ENCODE results near the gene FMNL2.

Gene FMNL2

DNA sequence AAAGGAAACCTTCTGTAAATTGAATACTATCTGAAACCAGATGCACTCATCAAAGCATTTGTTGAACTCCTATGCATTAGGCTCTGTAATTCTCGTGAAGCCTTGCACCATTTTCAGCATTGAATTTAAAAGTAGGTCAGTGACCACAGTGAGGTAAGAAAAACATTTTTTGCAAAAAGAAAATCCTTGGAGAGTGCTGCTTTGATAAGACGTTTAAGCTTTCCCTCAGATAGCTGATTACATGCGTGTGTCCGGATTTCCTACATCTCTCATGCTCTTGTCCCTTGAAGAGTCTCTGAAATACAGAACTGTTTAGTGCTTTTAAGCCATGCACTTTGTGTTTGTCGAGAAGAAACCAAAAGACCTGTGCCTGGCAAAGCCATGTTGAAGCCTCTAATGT, 113.6 kb downstream of the FMNL2 start:
- H3K23ac ChIP-seq (ENCODE audit: low read depth, low read length, poor library complexity), result no peak overlapping the region
- H3K4ac ChIP-seq (ENCODE audit: low read length), result no peak overlapping the region
- no CpG with 5 or more reads among the region's 5 CpGs for WGBS, 2 donors (ENCODE audit: extremely low coverage in 2 of 2, insufficient read length in 2 of 2, insufficient replicate concordance in 1 of 2)
- H2BK15ac ChIP-seq (ENCODE audit: low read length), result no peak overlapping the region
- no peak overlapping the region for H3K27ac ChIP-seq (replicated peaks; ENCODE audit: low read length)
- H3K4me2 ChIP-seq (ENCODE audit: insufficient read depth, low read length, poor library complexity, severe bottlenecking), result no peak overlapping the region
- no peak overlapping the region for H3K18ac ChIP-seq (ENCODE audit: low read length)
- H3K4me1 ChIP-seq (ENCODE audit: control insufficient read depth in 2 of 2, insufficient read depth in 1 of 2, low read depth in 1 of 2, low read length in 2 of 2), result peaks cover 12 to 36% of the 10 kb centered on the region in 2 donors
- no peak overlapping the region for H2AFZ ChIP-seq (ENCODE audit: low read length)
- H3K9me3 ChIP-seq (replicated peaks in 1 of 2; ENCODE audit: control insufficient read depth in 2 of 2, insufficient read depth in 1 of 2, low read depth in 1 of 2, low read length in 2 of 2), result no peaks in the 10 kb centered on the region
- H2BK12ac ChIP-seq (ENCODE audit: low read length), result no peak overlapping the region
- H2BK120ac ChIP-seq (ENCODE audit: low read depth, low read length), result no peak overlapping the region
- H2AK5ac ChIP-seq (ENCODE audit: low read depth, low read length), result no peak overlapping the region
- H3K79me1 ChIP-seq (ENCODE audit: low read depth, low read length), result no peaks in the 10 kb centered on the region
- H4K91ac ChIP-seq (ENCODE audit: low read depth, low read length, poor library complexity), result no peak overlapping the region
- H3K9ac ChIP-seq (ENCODE audit: low read depth, low read length, poor library complexity), result no peak overlapping the region
- no peak overlapping the region for H2BK5ac ChIP-seq (ENCODE audit: low read length)
- H3K14ac ChIP-seq (ENCODE audit: low read length), result no peak overlapping the region
- H4K8ac ChIP-seq (ENCODE audit: low read depth, low read length), result no peak overlapping the region
- no peaks in the 10 kb centered on the region for H3K27me3 ChIP-seq (ENCODE audit: control insufficient read depth in 3 of 3, insufficient read depth in 3 of 3, low read depth in 1 of 3, low read length in 3 of 3)
- peaks cover 0 to 3% of the 10 kb centered on the region in 2 donors for H3K36me3 ChIP-seq (replicated peaks in 1 of 2; ENCODE audit: control insufficient read depth in 2 of 2, insufficient read depth in 2 of 2, low read length in 2 of 2)
- no peak overlapping the region for H3K4me3 ChIP-seq (ENCODE audit: low read length in 2 of 2)
- no peak for DNase-seq (ENCODE audit: low spot score)

DNA sequence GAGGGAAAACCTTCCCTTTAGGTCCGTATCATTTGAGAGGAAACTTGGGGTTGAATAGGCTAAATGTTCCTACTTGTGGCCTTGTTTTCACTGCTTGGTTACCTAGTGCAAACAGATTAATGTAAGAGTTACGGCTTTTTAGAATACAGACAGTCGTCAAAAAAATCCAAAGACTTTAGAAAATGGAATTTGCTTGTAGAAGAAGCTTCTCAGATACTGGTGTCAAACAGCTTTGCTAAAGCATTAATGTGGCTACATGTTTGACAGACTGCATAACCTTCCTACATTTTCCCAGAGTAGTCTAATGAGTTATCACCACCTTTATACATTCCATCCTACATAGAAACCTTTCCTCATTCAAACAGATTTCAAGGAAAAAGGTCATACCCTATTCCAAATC, 114.6 kb downstream of the FMNL2 start:
- no peak overlapping the region for H2BK5ac ChIP-seq (ENCODE audit: low read length)
- no peaks in the 10 kb centered on the region for H3K79me1 ChIP-seq (ENCODE audit: low read depth, low read length)
- peaks cover 15 to 40% of the 10 kb centered on the region in 2 donors for H3K4me1 ChIP-seq (ENCODE audit: control insufficient read depth in 2 of 2, insufficient read depth in 1 of 2, low read depth in 1 of 2, low read length in 2 of 2)
- no peak overlapping the region for H3K4ac ChIP-seq (ENCODE audit: low read length)
- H3K27me3 ChIP-seq (ENCODE audit: control insufficient read depth in 3 of 3, insufficient read depth in 3 of 3, low read depth in 1 of 3, low read length in 3 of 3), result no peaks in the 10 kb centered on the region
- H3K9me3 ChIP-seq (replicated peaks in 1 of 2; ENCODE audit: control insufficient read depth in 2 of 2, insufficient read depth in 1 of 2, low read depth in 1 of 2, low read length in 2 of 2), result no peaks in the 10 kb centered on the region
- H4K8ac ChIP-seq (ENCODE audit: low read depth, low read length), result no peak overlapping the region
- no peak overlapping the region for H3K14ac ChIP-seq (ENCODE audit: low read length)
- H2BK15ac ChIP-seq (ENCODE audit: low read length), result no peak overlapping the region
- no peak overlapping the region for H2AFZ ChIP-seq (ENCODE audit: low read length)
- DNase-seq (ENCODE audit: low spot score), result no peak
- no peak overlapping the region for H3K23ac ChIP-seq (ENCODE audit: low read depth, low read length, poor library complexity)
- no peak overlapping the region for H2AK5ac ChIP-seq (ENCODE audit: low read depth, low read length)
- H3K4me3 ChIP-seq (ENCODE audit: low read length in 2 of 2), result no peak overlapping the region
- no peak overlapping the region for H3K4me2 ChIP-seq (ENCODE audit: insufficient read depth, low read length, poor library complexity, severe bottlenecking)
- H3K18ac ChIP-seq (ENCODE audit: low read length), result no peak overlapping the region
- H2BK120ac ChIP-seq (ENCODE audit: low read depth, low read length), result no peak overlapping the region
- no peak overlapping the region for H4K91ac ChIP-seq (ENCODE audit: low read depth, low read length, poor library complexity)
- H3K9ac ChIP-seq (ENCODE audit: low read depth, low read length, poor library complexity), result no peak overlapping the region
- no peak overlapping the region for H3K27ac ChIP-seq (replicated peaks; ENCODE audit: low read length)
- H2BK12ac ChIP-seq (ENCODE audit: low read length), result no peak overlapping the region
- H3K36me3 ChIP-seq (replicated peaks in 1 of 2; ENCODE audit: control insufficient read depth in 2 of 2, insufficient read depth in 2 of 2, low read length in 2 of 2), result peaks cover 0 to 3% of the 10 kb centered on the region in 2 donors
- WGBS, 2 donors (ENCODE audit: extremely low coverage in 2 of 2, insufficient read length in 2 of 2, insufficient replicate concordance in 1 of 2), result no CpG with 5 or more reads among the region's 3 CpGs

DNA sequence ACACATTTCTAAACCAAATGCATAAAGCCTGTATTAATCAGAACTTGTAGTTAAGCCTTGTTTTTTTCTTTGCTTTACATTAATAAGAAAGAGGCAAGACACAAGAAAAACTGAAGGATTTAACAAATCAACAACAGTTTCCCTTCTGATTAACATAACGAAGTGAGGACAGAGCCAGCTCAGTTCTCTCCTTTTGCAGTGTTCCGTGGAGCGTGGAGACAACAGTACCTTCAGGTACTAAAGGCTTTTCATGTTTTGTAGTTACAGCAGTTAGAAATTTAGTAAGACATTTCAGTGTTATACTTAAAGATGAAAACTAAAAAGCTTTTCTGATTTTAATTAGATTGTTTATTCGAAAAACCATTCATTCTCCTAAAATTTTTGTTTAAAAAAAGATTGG, 115.2 kb downstream of the FMNL2 start:
- H3K27me3 ChIP-seq (ENCODE audit: control insufficient read depth in 3 of 3, insufficient read depth in 3 of 3, low read depth in 1 of 3, low read length in 3 of 3), result no peaks in the 10 kb centered on the region
- H3K4me1 ChIP-seq (ENCODE audit: control insufficient read depth in 2 of 2, insufficient read depth in 1 of 2, low read depth in 1 of 2, low read length in 2 of 2), result peaks cover 19 to 45% of the 10 kb centered on the region in 2 donors
- no peak overlapping the region for H3K4me2 ChIP-seq (ENCODE audit: insufficient read depth, low read length, poor library complexity, severe bottlenecking)
- H3K4ac ChIP-seq (ENCODE audit: low read length), result no peak overlapping the region
- H2AFZ ChIP-seq (ENCODE audit: low read length), result no peak overlapping the region
- H2BK12ac ChIP-seq (ENCODE audit: low read length), result no peak overlapping the region
- no peak overlapping the region for H3K18ac ChIP-seq (ENCODE audit: low read length)
- H3K4me3 ChIP-seq (ENCODE audit: low read length in 2 of 2), result no peak overlapping the region
- H2BK15ac ChIP-seq (ENCODE audit: low read length), result no peak overlapping the region
- no peak overlapping the region for H2BK120ac ChIP-seq (ENCODE audit: low read depth, low read length)
- no peaks in the 10 kb centered on the region for H3K79me1 ChIP-seq (ENCODE audit: low read depth, low read length)
- WGBS, 2 donors (ENCODE audit: extremely low coverage in 2 of 2, insufficient read length in 2 of 2, insufficient replicate concordance in 1 of 2), result no CpG with 5 or more reads among the region's 4 CpGs
- no peak overlapping the region for H2BK5ac ChIP-seq (ENCODE audit: low read length)
- no peak overlapping the region for H3K23ac ChIP-seq (ENCODE audit: low read depth, low read length, poor library complexity)
- no peak overlapping the region for H3K27ac ChIP-seq (replicated peaks; ENCODE audit: low read length)
- no peak for DNase-seq (ENCODE audit: low spot score)
- no peak overlapping the region for H2AK5ac ChIP-seq (ENCODE audit: low read depth, low read length)
- H4K91ac ChIP-seq (ENCODE audit: low read depth, low read length, poor library complexity), result no peak overlapping the region
- H4K8ac ChIP-seq (ENCODE audit: low read depth, low read length), result no peak overlapping the region
- no peak overlapping the region for H3K9ac ChIP-seq (ENCODE audit: low read depth, low read length, poor library complexity)
- H3K36me3 ChIP-seq (replicated peaks in 1 of 2; ENCODE audit: control insufficient read depth in 2 of 2, insufficient read depth in 2 of 2, low read length in 2 of 2), result peaks cover 0 to 3% of the 10 kb centered on the region in 2 donors
- no peaks in the 10 kb centered on the region for H3K9me3 ChIP-seq (replicated peaks in 1 of 2; ENCODE audit: control insufficient read depth in 2 of 2, insufficient read depth in 1 of 2, low read depth in 1 of 2, low read length in 2 of 2)
- no peak overlapping the region for H3K14ac ChIP-seq (ENCODE audit: low read length)

DNA sequence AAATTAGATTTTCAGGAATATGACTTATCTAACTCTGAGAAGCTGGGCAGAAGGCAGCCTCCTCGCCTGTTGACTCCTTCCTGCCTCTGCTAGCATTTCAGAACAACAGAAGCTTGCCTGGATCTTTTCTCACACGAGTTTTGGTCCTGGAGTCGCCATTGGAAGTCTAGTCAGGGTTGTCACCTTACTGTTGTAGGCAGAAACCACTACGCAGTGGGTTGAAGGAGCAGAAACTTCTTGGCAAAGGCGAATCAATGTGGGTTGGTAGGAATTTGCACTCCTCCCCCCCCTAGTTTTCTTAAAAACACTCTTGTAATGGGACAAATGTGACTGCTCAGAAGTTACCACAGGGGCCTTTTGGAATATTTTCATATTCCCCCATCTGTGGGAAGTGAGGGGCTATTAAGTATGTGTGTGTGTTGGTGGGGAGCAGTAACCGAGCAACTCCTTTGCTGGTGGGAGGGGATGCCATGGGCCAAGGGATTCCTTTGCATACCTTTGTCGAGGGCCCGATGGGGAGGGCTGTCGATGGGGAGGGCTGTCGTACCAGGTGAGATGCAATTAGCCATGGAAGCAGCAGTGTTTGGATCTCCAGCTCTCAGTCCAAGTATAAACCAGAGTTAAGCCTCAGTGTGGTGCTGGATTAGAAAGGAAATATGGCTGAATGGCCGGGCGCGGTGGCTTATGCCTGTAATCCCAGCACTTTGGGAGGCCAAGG, 117.4 kb downstream of the FMNL2 start:
- H4K8ac ChIP-seq (ENCODE audit: low read depth, low read length), result no peak overlapping the region
- H3K4me1 ChIP-seq (ENCODE audit: control insufficient read depth in 2 of 2, insufficient read depth in 1 of 2, low read depth in 1 of 2, low read length in 2 of 2), result peaks cover 19 to 43% of the 10 kb centered on the region in 2 donors
- no peaks in the 10 kb centered on the region for H3K79me1 ChIP-seq (ENCODE audit: low read depth, low read length)
- H2AFZ ChIP-seq (ENCODE audit: low read length), result no peak overlapping the region
- H2BK120ac ChIP-seq (ENCODE audit: low read depth, low read length), result no peak overlapping the region
- H3K27me3 ChIP-seq (ENCODE audit: control insufficient read depth in 3 of 3, insufficient read depth in 3 of 3, low read depth in 1 of 3, low read length in 3 of 3), result no peaks in the 10 kb centered on the region
- no peak overlapping the region for H4K91ac ChIP-seq (ENCODE audit: low read depth, low read length, poor library complexity)
- no peak overlapping the region for H3K14ac ChIP-seq (ENCODE audit: low read length)
- DNase-seq (ENCODE audit: low spot score), result no peak
- H3K18ac ChIP-seq (ENCODE audit: low read length), result no peak overlapping the region
- H2AK5ac ChIP-seq (ENCODE audit: low read depth, low read length), result no peak overlapping the region
- no peak overlapping the region for H3K23ac ChIP-seq (ENCODE audit: low read depth, low read length, poor library complexity)
- H3K9me3 ChIP-seq (replicated peaks in 1 of 2; ENCODE audit: control insufficient read depth in 2 of 2, insufficient read depth in 1 of 2, low read depth in 1 of 2, low read length in 2 of 2), result peaks cover 0 to 4% of the 10 kb centered on the region in 2 donors
- no peak overlapping the region for H2BK12ac ChIP-seq (ENCODE audit: low read length)
- peaks cover 0 to 3% of the 10 kb centered on the region in 2 donors for H3K36me3 ChIP-seq (replicated peaks in 1 of 2; ENCODE audit: control insufficient read depth in 2 of 2, insufficient read depth in 2 of 2, low read length in 2 of 2)
- H3K4me2 ChIP-seq (ENCODE audit: insufficient read depth, low read length, poor library complexity, severe bottlenecking), result no peak overlapping the region
- H3K9ac ChIP-seq (ENCODE audit: low read depth, low read length, poor library complexity), result no peak overlapping the region
- no peak overlapping the region for H2BK5ac ChIP-seq (ENCODE audit: low read length)
- no CpG with 5 or more reads among the region's 13 CpGs for WGBS, 2 donors (ENCODE audit: extremely low coverage in 2 of 2, insufficient read length in 2 of 2, insufficient replicate concordance in 1 of 2)
- H3K4ac ChIP-seq (ENCODE audit: low read length), result no peak overlapping the region
- H2BK15ac ChIP-seq (ENCODE audit: low read length), result no peak overlapping the region
- H3K27ac ChIP-seq (replicated peaks; ENCODE audit: low read length), result no peak overlapping the region
- no peak overlapping the region for H3K4me3 ChIP-seq (ENCODE audit: low read length in 2 of 2)
